GM23338 (cell line): ENCODE measurements around the gene CTSF. TPM values are rescaled to one million over a fixed set of nuclear protein-coding genes. Genes with fewer than 3 reads are reported as not detected.
A peak's percentile ranks its signal among the peaks of the same experiment; 100 is the strongest.
"Not testable (repeated sequence)": the region's sequence is repeated elsewhere in the genome, so short reads cannot be mapped to it uniquely, and the experiment has no call there.

Source experiments
- ATAC-seq: fragments of 200-7000 bp; cut with Tn5 transposase; 3 replicates; pipeline ENCODE4 v1.9.1; 2020
- DNase-seq: peaks from one replicate; pipeline ENCODE4 v3.0.0-alpha.2; 2015; ENCODE audit warnings: low spot score
- H2AFZ ChIP-seq: fragments of 200-600 bp; sonication (generic); 2 replicates; pipeline ENCODE4 v1.8.0; 2016; ENCODE audit warnings: antibody characterized with exemption, mild to moderate bottlenecking, moderate library complexity
- H3F3A ChIP-seq: fragments of 200-600 bp; sonication (generic); replicated peaks from 2 replicates; pipeline ENCODE4 v1.8.0; 2017; ENCODE audit warnings: antibody characterized with exemption, mixed run types, low read depth
- H3K27ac ChIP-seq: fragments of 200-600 bp; sonication (generic); 2 replicates; pipeline ENCODE4 v1.6.1; 2016; ENCODE audit warnings: low read depth
- H3K27me3 ChIP-seq: fragments of 200-600 bp; sonication (generic); 2 replicates; pipeline ENCODE4 v1.8.0; 2016; ENCODE audit warnings: mild to moderate bottlenecking, mixed run types, moderate library complexity; ENCODE audit not compliant: insufficient read depth
- H3K36me3 ChIP-seq: fragments of 200-600 bp; sonication (generic); 2 replicates; pipeline ENCODE4 v1.8.0; 2016; ENCODE audit warnings: mild to moderate bottlenecking; ENCODE audit not compliant: insufficient read depth
- H3K4me1 ChIP-seq: fragments of 200-600 bp; sonication (generic); 2 replicates; pipeline ENCODE4 v1.8.0; 2016; ENCODE audit warnings: mild to moderate bottlenecking, moderate library complexity; ENCODE audit not compliant: insufficient read depth
- H3K4me2 ChIP-seq: fragments of 200-600 bp; sonication (generic); 2 replicates; pipeline ENCODE4 v1.7.1; 2017; ENCODE audit warnings: mixed run types
- H3K4me3 ChIP-seq: fragments of 200-600 bp; sonication (generic); 2 replicates; pipeline ENCODE4 v1.6.1; 2016; ENCODE audit warnings: mixed run types
- H3K79me2 ChIP-seq: fragments of 200-600 bp; sonication (generic); replicated peaks from 2 replicates; pipeline ENCODE4 v1.8.0; 2017; ENCODE audit warnings: mild to moderate bottlenecking; ENCODE audit not compliant: insufficient read depth
- H3K9me2 ChIP-seq: fragments of 200-600 bp; sonication (generic); 2 replicates; pipeline ENCODE4 v1.8.0; 2017; ENCODE audit not compliant: insufficient read depth
- H4K20me1 ChIP-seq: fragments of 200-600 bp; sonication (generic); replicated peaks from 2 replicates; pipeline ENCODE4 v1.8.0; 2017; ENCODE audit warnings: mild to moderate bottlenecking; ENCODE audit not compliant: insufficient read depth
- H3K27ac Mint-ChIP-seq: 2 replicates; pipeline ENCODE4 v1.8.0; 2020; ENCODE audit warnings: inconsistent platforms, mild to moderate bottlenecking, moderate library complexity, mixed read lengths
- H3K27me3 Mint-ChIP-seq: 3 replicates; pipeline ENCODE4 v1.8.0; 2022; ENCODE audit warnings: low read depth, mild to moderate bottlenecking, moderate library complexity, mixed read lengths, inconsistent platforms; ENCODE audit not compliant: insufficient read depth, poor library complexity
- H3K36me3 Mint-ChIP-seq: 3 replicates; pipeline ENCODE4 v1.8.0; 2021; ENCODE audit warnings: low read depth, mild to moderate bottlenecking, inconsistent platforms, moderate library complexity, mixed read lengths
- H3K4me1 Mint-ChIP-seq: 3 replicates; pipeline ENCODE4 v1.8.0; 2020; ENCODE audit warnings: mild to moderate bottlenecking, inconsistent platforms, mixed read lengths
- H3K4me3 Mint-ChIP-seq: 3 replicates; pipeline ENCODE4 v1.8.0; 2021; ENCODE audit warnings: moderate library complexity, mild to moderate bottlenecking, inconsistent platforms, mixed read lengths
- H3K9me3 Mint-ChIP-seq: 3 replicates; pipeline ENCODE4 v1.8.0; 2020; ENCODE audit warnings: moderate library complexity, mild to moderate bottlenecking, inconsistent platforms, mixed read lengths
- CREB1 ChIP-seq: fragments of 250-450 bp; sonication (Bioruptor Pico); IDR thresholded peaks from 2 replicates; pipeline ENCODE4 v1.5.0; 2020; ENCODE audit warnings: low read depth, mild to moderate bottlenecking, moderate library complexity
- CTCF ChIP-seq, 2 experiments: fragments of 200-600 bp in 1 of 2; sonication (generic) in 1 of 2; conservative IDR thresholded peaks; 2 replicates each; pipeline versions ENCODE4 v1.5.1 to v1.6.1; 2016 to 2017; ENCODE audit warnings: antibody characterized with exemption in 2 of 2, low read depth in 2 of 2, mild to moderate bottlenecking in 2 of 2, moderate library complexity in 1 of 2
- ETS1 ChIP-seq: IDR thresholded peaks from 2 replicates; pipeline ENCODE4 v1.6.1; 2016; ENCODE audit warnings: antibody characterized with exemption
- EZH2phosphoT487 ChIP-seq: fragments of 200-600 bp; sonication (generic); IDR thresholded peaks from one replicate; pipeline ENCODE4 v1.8.1; 2018; ENCODE audit warnings: antibody characterized with exemption; ENCODE audit not compliant: unreplicated experiment
- POLR2AphosphoS5 ChIP-seq: IDR thresholded peaks from 2 replicates; pipeline ENCODE4 v1.6.1; 2016; ENCODE audit warnings: antibody characterized with exemption, low read depth
- REST ChIP-seq: IDR thresholded peaks from one replicate; pipeline ENCODE4 v1.6.1; 2018; ENCODE audit warnings: antibody characterized with exemption; ENCODE audit not compliant: unreplicated experiment
- STAT1 ChIP-seq: IDR thresholded peaks from one replicate; pipeline ENCODE4 v1.6.1; 2016; ENCODE audit warnings: antibody characterized with exemption; ENCODE audit not compliant: unreplicated experiment
- polyA plus RNA-seq: library from polyadenylated mRNA; unstranded; fragments of >200 nt; fragmentation: Nextera tagmentation; extraction: Ambion mirVana; gene quantifications from 2 replicates; pipeline ENCODE4 v1.2.1, GENCODE V29; 2016
- total RNA-seq: library from RNA; depleted of rRNA; stranded (reverse); fragments of >200 nt; shearing (Covaris generic); gene quantifications from 2 replicates; pipeline ENCODE4 v1.2.3, GENCODE V29; 2014

CTSF gene
- total and polyA plus RNA-seq, 2 experiments from 2014 or later: 20.4 to 51.1 TPM

- H3K36me3 ChIP-seq, H3K4me3 Mint-ChIP-seq, H4K20me1 ChIP-seq, H3K9me2 ChIP-seq, H3K27me3 ChIP-seq, H3K36me3 Mint-ChIP-seq, H3K79me2 ChIP-seq, H2AFZ ChIP-seq, H3K9me3 Mint-ChIP-seq, ATAC-seq, H3K4me3 ChIP-seq, DNase-seq, H3K4me2 ChIP-seq, H3K27ac ChIP-seq, H3F3A ChIP-seq, H3K27ac Mint-ChIP-seq: not testable (repeated sequence)
- peaks cover 23% of the 10 kb centered on the region for H3K4me1 Mint-ChIP-seq
- peaks cover 13% of the 10 kb centered on the region for H3K4me1 ChIP-seq
- H3K27me3 Mint-ChIP-seq: peaks cover 16% of the 10 kb centered on the region
Observed at GRCh38 chr11:66540598-66540997, 27.8 kb downstream of the CTSF start.

- H3K27ac ChIP-seq: no peak overlapping the region
- H3K4me1 Mint-ChIP-seq: peaks cover 20% of the 10 kb centered on the region
- peaks cover 10% of the 10 kb centered on the region for H3K36me3 Mint-ChIP-seq
- H3K4me2 ChIP-seq: no peak overlapping the region
- ATAC-seq (peak; percentile 13), DNase-seq (peak; percentile 21)
- H3K36me3 ChIP-seq: no peaks in the 10 kb centered on the region
- H2AFZ ChIP-seq: no peak overlapping the region
- H3K4me1 ChIP-seq: peaks cover 7% of the 10 kb centered on the region
- no peaks in the 10 kb centered on the region for H3K27me3 ChIP-seq
- H3K27me3 Mint-ChIP-seq: peaks cover 16% of the 10 kb centered on the region
- no peak overlapping the region for H3K4me3 Mint-ChIP-seq
- no peaks in the 10 kb centered on the region for H4K20me1 ChIP-seq
- no peak overlapping the region for H3K27ac Mint-ChIP-seq
- no peaks in the 10 kb centered on the region for H3K9me2 ChIP-seq
- H3K79me2 ChIP-seq: peaks cover 2% of the 10 kb centered on the region; the same call in 1 of the 2 replicates
- no peak for TF ChIP-seq REST
- no peak for TF ChIP-seq STAT1
- TF ChIP-seq POLR2AphosphoS5: no peak
- TF ChIP-seq CTCF (conservative IDR thresholded peaks at IDR 0.05; ENCODE audit: low read depth in 2 of 2): no peak
- TF ChIP-seq ETS1: no peak
- no peak for TF ChIP-seq CREB1
- no peak for TF ChIP-seq EZH2phosphoT487
- H3K4me3 ChIP-seq: no peak overlapping the region
- 0 out of 2 replicates have a peak, but pooled peaks cover 4% of the 10 kb centered on the region for H3F3A ChIP-seq
- no peaks in the 10 kb centered on the region; the same call in 1 of the 3 replicates for H3K9me3 Mint-ChIP-seq
Observed at GRCh38 chr11:66539870-66540213, 28.6 kb downstream of the CTSF start.
